GM12872 (cell line): ENCODE results near the gene KMT2C.

ENCODE experiments used
- CTCF ChIP-seq: IDR thresholded peaks from 3 replicates; pipeline ENCODE4 v1.5.1; 2011; ENCODE audit warnings: low read depth, mild to moderate bottlenecking, low read length, moderate library complexity; ENCODE audit not compliant: insufficient read depth

KMT2C gene

GRCh38 chr7:152367170-152367569 is 68.6 kb downstream of the KMT2C start:
- TF ChIP-seq CTCF = no peak

GRCh38 chr7:152366662-152367061 is 69.1 kb downstream of the KMT2C start:
- no peak for TF ChIP-seq CTCF

GRCh38 chr7:152365982-152366603 is 69.7 kb downstream of the KMT2C start:
- TF ChIP-seq CTCF = no peak

- no peak for TF ChIP-seq CTCF
Measured at GRCh38 chr7:152363798-152364197, 72.0 kb downstream of the KMT2C start.

- TF ChIP-seq CTCF = no peak
Measured at GRCh38 chr7:152362128-152362926, 73.5 kb downstream of the KMT2C start.

GRCh38 chr7:152355474-152356057 is 80.2 kb downstream of the KMT2C start:
- no peak for TF ChIP-seq CTCF

GRCh38 chr7:152354061-152354460 is 81.7 kb downstream of the KMT2C start:
- TF ChIP-seq CTCF = no peak
